ENCODE measurements around the gene AGXT2.
A peak's percentile ranks its signal among the peaks of the same experiment; 100 is the strongest.

The AGXT2 gene, protein sequence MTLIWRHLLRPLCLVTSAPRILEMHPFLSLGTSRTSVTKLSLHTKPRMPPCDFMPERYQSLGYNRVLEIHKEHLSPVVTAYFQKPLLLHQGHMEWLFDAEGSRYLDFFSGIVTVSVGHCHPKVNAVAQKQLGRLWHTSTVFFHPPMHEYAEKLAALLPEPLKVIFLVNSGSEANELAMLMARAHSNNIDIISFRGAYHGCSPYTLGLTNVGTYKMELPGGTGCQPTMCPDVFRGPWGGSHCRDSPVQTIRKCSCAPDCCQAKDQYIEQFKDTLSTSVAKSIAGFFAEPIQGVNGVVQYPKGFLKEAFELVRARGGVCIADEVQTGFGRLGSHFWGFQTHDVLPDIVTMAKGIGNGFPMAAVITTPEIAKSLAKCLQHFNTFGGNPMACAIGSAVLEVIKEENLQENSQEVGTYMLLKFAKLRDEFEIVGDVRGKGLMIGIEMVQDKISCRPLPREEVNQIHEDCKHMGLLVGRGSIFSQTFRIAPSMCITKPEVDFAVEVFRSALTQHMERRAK

DNA sequence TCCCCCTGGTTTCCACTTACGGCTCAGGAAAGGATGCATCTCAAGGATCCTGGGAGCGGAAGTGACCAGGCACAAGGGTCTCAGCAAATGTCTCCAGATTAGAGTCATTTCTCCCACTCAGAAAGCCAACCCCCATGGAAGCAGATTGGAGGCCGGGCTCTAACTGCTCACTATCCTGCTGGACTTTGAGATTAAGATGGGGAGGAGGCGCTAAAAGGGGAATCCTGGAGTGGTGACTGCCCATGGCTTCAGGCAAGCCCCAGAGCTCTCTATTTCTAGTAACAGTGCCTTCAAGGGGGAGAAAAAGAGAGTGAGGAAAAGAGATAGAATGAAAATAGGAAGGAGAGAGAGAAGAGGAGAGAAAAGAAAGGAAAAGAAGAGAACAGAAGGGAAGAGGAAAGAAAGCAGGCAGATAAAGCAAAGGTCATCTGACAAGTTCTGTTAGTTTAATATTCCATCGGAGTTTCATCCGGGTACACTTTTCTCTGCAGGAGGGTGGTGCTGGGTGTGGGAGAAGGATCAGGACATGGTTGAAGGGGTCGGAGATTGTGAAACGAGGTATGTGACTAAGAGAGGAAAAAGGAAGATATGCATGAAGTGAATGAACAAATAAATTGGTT, at the start of gene AGXT2:
Gene AGXT2 (minus strand): TSS at position 165 of the 620 bp plus-strand sequence. CDS start 57 bp downstream, at position 108.
- DNase-seq (ENCODE audit: low read depth) = no peak

DNA sequence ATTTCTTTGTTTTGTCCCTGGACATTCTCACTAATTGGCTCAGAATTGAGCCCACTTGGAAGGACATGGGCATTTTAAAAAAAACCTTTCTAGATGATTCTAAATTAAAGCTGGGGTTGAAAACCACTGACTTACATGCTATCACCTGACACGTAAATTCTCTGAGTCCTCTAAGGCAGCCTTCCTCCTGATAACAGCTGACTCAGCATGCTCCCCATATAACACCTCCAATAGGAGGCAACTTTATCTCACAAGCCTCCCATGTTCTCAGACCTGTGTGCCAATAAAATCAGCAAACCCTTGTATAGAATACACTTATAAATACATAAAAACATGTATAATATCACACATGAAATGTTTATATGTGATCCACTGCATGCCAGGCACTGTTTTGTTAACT, 49.2 kb upstream of the AGXT2 start:
- DNase-seq (ENCODE audit: low read depth) = no peak

DNA sequence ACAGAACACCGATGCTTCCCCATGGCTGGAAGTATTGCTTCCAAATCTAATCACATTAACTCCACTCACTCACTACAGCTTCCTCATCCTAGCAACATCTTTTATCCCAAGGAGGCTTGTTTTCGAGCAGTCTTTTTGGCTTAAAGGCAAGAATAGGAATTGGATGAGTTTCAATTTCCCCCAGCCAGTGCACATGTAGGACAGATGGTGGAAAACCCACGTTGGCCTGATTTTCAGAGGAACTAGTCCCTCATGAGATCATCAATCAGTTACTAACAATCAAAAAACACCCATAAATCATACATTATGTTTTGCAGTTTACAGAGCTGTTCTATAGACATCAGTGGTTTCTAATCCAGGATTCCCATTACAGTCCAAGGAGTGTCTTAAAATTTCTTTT, 48.5 kb upstream of the AGXT2 start:
- no peak for DNase-seq (ENCODE audit: low read depth)

DNA sequence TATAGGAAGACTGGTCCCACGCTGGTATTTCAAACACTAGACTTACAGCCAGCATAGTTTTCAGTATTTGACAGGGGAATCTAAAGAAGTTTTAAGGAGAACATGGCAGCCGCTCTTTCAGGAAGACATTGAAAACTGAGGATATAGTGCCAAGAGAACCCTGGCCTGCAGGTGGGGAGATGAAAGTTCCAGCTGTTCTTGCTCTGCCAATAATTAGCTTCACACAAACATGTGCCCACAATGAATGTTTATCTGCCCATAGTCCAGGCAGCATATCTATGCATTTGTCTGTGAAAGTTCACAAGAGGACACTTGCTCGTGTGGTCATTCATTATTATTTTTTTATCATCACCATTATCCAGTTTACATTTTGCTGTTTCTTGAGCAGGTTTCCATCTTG, 47.6 kb upstream of the AGXT2 start:
- DNase-seq (ENCODE audit: low read depth) = no peak

DNA sequence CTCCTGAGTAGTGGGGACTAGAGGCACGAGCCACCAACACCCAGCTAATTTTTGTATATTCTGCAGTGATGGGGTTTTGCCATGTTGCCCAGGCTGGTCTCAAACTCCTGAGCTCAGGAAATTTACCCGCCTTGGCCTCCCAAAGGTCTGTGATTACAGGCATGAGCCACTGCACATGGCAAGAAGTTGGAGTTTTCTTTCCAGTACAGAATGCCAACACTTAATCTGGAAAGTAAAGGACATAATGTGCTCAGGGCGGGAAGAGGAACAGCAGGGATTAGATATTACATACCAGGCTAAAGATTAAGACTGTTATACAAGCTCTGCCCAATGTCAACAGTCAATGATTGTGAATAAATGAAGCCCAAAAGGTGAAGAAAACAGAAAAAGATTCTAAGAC, 47.2 kb upstream of the AGXT2 start:
- no peak for DNase-seq (ENCODE audit: low read depth)

DNA sequence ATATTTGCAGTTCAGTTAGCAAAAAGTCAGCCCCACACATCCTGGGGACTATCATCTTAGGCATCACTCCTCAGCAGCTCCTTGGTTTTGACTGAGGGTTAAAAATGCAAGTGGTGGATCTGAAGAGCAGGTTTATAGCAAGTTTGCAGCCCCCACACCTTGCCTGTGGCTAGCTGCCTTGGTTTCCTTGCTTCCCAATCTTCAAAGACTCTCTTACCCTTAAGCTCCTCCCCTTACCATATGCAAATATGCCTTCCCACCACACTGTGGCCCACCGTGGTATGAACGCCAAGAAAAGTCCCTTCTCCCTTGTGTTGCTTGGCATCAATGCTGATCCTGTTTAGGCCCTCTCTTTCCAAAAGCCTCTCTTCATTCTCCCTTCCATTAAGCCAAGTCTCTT, 45.0 kb upstream of the AGXT2 start:
- no peak for DNase-seq (ENCODE audit: low read depth)

DNA sequence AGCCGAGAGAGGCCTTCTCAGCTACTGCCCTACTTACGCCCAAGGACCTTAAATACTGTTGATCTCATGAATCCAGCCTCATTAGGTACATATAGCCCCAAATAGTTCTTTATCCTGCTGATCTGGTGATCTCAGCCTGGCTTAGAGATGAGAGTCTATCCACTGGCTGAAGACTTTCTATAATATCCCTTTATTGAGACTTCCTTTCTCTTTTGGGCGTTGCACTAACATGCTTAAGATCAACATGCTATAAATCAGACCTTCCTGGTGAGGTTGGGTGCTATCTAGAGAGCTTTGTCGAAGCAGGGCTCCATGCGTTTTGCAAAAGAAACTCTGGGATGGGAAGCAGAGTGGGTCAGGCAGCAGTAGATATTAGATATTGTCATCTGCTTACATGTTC, 44.0 kb upstream of the AGXT2 start:
- no peak for DNase-seq (ENCODE audit: low read depth)

DNA sequence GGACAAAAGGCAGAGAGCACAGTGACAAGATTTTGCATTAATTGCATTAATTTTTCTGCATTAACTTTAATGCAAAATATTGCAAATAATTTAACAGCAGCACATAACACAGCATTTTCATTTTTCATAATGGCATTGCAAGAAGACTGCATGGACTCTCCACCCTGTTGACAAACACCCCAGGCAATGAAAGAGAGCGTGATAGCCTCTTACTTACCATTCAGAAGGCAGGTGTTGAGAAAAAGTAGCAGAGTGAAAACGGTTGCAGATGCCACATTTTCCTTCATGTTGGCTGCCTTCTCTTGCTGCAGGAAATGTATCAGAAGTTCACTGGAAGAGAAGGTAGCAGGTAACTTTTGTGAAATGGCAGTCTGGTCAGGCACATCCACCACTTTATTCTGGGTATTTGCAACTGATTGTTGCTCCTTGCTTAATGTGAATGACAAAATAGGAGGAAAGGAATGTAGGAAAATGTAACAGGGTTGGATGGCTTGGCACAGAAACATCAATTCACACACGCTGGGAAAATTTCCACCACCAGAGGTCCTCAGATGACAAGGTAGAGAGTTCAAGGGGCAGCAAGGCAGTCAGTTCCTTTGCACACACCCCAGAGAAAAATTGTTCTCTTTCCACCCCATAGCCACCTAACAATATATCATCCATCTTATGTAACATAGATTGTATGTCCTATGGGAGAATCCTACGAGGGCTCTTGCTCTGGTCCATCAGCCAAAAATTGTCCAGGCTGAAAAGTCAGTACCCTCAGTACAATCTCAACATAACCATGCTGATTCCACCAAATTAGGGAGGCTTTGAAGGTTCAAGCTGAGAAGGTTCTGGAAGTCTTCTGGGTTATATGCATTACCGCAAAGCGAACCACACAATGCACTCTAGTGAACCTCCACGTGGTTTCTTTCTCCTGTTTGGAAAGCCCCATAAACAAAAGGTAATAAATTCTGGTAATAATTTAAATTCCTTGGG, 41.9 kb upstream of the AGXT2 start:
- peak; percentile 67 for DNase-seq (ENCODE audit: low read depth)

DNA sequence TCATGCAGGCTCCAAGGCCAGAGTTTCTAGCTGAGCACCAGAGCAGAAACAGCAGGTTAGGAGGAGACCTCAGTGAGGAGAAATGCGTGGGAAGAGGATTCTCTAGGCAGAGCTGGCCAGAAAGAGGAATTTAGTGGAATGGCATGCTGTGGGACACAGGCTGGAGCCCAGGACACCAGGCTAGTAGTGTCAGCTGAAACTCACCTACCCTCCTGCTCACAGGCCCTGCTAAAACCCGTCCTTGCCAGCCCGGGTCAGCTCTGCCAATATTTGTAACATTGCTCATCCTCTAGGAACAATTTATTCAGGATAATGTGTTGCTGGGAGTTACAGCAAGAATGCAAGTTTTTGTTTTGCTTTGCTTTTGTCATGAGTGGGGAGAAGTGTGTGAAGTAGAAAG, 40.2 kb upstream of the AGXT2 start:
- peak; percentile 15 for DNase-seq (ENCODE audit: low read depth)

DNA sequence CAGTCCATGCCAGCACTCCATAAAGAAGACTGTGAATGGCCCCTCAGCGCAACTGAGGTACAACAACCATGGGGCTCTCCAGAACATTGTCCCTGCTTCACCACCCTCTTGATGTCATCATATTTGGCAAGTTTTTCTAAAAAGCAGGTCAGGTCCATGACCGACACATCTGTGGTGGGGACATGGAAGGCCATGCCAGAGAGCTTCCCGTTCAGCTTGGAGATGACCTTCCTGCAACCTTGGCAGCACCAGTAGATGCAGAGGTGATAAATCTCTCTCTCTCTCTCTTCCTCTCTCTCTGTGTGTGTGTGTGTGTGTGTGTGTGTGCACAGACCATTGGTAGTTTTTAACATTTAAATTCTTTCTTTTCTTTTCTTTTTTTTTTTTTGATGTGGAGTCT, 35.4 kb upstream of the AGXT2 start:
- no peak for DNase-seq (ENCODE audit: low read depth)

DNA sequence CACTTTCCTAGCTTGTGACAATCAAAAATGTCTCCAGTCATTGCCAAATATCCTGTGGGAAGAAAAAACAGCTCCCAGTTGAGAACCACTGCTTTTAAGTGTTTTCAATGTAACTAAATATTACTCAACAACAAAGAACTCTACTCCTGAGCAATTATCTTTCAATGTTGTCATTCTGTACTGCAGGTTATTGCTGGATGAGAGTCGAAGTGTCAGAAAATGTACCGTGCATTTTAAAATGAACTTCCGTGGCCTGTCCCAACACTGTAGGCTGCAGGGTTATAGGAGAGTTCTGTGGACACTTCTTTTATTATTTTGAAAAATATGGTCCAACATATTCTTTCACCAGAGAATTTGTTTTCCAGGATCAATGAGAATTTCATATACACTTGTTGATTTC, 34.8 kb upstream of the AGXT2 start:
- DNase-seq (ENCODE audit: low read depth) = no peak

DNA sequence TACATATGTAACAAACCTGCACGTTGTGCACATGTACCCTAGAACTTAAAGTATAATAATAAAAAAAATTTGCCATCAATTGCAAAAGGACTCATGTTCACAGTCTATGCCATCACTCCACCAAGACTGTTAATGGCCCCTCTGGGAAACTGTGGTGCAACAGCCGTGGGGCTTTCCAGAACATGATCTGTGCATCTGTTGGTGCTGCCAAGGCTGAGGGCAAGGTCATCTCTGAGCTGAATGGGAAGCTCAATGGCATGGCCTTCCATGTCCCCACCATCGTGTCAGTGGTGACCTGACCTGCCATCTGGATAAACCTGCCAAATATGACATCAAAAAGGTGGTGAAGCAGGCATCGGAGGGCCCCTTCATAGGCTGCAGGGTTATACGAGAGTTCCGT, 33.4 kb upstream of the AGXT2 start:
- DNase-seq (ENCODE audit: low read depth) = no peak

DNA sequence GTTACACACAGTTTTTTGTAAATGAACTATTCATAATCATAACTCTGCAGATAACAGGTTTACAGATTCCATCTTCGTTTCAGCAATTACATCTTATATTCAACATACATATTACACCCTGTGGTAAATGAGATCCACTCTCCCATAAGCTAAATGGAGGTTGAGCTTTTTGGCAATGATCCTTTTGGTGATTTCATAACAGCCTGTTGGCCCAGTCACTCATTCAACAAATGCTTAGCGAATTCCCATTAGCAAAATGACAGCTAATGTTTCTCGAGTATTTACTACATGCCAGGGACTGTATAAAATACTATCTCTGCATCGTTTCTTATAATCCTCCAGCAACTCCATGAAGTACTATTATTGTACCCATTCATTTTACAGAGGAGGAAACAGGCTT, 25.4 kb upstream of the AGXT2 start:
- no peak for DNase-seq (ENCODE audit: low read depth)

DNA sequence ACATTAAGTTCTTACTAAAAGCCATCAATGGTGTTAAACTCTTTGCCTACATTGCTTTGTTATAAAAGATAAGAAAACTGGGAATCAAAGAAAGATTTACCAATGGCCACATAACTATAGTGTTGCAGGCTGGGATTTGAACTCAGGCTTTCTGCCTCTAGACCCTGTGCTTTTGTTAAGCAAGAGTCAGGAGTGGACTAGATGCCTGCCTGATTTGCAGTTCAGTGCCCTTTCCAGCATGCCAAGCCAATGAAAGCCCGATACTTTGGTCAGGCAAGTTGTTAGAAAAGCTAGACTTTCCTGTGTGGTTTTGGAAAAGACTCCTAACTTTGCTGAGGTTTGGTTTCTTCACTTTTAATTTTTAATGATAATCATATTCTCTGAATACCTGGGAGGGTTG, 21.4 kb upstream of the AGXT2 start:
- DNase-seq (ENCODE audit: low read depth) = no peak

DNA sequence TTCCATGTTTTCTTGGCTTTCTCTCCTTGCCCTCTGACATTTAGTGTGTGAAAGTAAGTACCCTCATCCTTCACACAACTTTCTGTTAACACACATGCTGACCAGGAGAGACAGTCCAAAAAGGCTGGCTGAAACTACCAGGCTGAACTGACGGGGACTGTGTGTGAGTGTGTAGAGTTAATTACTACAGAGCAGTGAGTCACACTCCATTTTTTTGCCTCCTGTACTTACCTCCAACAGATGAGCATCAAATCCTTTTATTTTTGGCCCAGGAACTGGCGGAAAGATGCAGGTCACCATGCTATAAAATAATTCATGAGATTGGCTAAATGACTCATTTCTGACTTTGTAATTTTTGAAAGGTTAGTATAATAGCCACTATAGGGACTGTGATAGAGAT, 20.2 kb upstream of the AGXT2 start:
- no peak for DNase-seq (ENCODE audit: low read depth)

DNA sequence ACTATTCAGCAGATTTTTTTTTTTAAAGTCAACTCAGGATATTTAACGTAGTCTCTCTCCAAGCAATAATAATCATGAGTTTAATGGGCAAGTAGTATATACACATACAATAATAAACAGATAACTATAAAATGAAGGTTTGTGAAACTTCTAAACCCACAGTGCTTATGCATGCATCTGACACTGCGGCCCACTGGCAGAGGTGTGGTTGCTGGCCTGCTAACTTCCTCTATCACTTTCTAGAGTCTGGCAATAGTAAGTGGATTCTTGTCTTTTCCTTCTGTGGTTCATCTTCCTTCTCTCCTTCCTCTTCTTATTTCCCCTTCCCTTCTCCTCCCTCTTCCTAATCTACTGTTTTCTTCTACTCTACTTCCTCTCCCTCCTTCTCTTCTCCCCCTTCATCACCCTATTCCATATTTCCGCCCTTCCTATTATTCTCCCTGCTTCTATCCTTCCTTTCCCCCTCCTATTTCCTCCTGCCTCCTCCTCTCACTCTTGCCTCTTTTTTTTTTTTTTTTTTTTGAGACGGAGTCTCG, 18.6 kb upstream of the AGXT2 start:
- DNase-seq (ENCODE audit: low read depth) = no peak

DNA sequence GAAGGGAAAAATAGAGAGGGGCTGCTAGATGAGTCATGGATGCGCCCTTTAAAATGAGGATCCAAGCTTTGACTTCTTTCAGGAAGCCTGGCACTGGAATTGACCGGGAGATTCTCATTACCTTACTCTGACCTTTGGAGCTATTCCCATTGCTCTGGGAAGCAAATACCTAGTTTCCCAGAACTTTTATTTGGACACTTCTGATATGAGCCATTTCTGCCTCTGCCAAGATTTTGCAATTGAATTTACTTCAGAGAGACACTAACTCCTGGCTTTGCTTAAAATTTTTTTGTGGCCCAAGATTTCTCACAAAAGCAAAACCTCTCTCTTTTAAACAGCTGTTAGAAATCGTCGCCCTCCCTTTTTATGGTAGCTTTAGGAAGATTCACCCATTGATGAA, 15.7 kb upstream of the AGXT2 start:
- DNase-seq (ENCODE audit: low read depth) = no peak

DNA sequence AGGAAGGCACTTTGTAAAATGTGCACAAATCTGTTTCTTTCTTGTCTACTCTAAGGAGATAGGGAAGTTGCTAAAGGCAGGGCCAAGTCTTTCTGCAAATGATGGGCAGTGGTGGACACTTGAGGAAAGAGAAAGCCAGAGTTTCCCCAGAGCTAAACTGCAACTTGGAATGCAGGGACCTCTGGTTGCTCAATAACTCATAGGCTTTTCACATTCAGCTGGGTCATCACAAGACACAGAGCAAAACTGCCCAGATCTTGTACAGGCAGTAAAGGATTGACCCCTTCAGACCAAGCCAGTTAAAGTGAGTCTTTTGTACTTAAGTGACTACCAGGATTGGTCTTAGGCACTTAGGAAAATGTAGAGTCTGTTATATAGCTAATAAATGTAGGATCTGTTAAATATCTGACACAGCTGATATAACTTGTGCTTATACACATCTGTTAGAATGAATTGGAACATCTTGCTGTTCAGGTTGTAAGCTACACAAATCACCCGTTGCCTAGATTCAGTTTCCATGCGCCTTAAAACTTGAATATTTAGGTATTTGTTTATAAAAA, 13.5 kb upstream of the AGXT2 start:
- DNase-seq (ENCODE audit: low read depth) = no peak

DNA sequence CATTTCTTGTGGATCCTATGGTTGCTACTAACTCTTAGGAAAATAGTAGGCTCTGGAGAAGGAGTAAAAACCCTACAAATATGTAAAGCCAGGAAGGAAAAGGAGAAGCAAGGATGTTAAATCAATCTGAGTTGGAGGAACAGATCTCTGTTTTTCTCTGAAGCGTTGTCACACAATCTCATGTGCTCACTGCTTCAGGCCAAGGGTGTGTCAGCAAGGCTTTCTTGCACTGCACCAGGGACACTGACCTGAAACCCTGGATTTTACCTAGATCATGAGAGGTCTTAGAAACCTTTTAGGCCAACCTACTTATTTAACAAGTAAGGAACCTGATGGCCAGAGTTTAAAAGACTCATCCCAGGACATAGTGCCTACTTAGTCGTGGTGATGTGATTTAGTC, 12.5 kb upstream of the AGXT2 start:
- DNase-seq (ENCODE audit: low read depth) = no peak

DNA sequence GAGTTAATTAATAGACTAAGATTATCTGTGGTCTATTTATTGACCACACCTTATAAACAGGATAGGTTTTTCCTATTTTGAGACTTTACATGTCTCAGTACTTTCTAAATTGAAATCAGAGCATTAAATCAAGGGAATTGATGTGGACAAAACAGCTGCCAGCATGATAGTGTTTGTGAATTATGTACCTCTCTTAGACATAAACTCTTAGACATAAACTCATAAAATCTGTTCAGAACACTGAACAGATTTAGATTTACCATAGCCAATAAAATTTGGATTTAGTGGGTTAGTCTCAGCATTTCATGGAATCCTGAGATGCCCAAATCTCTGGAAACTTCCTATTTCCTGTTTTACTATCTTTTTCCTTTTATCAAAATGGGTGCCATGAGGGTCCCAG, 11.5 kb upstream of the AGXT2 start:
- DNase-seq (ENCODE audit: low read depth) = no peak

DNA sequence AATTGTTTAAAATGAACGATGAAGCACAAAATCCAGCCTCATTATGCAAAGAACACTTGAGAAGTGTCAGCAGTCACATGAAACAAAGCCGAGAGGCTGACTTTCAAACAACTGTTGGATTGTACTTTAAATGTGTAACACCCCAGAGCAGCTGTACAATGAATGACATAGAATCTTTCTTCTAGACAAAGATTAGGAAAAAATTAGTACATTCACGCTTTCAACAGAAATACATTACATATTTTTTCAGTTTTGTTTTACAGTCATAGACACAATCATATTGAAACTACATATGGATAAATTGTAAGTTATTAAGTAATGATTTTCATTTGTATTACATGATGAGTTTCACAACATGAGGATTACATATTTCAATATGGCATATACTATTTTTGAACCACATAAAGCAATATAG, 10.6 kb upstream of the AGXT2 start:
- no peak for DNase-seq (ENCODE audit: low read depth)

DNA sequence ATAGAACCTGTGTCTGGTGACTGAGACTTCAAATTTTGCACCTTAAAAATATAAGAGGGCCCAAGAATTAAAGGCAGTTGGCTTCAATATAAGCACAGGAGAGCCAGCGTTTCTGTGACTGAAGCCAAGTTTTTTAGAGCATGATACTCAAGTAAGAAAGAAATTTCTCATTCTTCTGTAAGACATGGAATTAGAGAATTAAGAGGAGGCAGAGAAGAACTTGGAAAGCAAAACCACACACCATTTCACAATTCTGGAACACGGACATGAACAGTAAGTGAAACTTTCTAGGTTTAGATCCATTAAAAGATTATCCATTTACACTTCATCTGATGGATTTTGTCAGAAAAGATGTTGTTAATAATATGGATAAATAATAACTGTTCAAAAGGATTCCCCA, 8.9 kb upstream of the AGXT2 start:
- DNase-seq (ENCODE audit: low read depth) = no peak
